Colonic mucosa (tissue), 4 donors: ENCODE data around the gene EIF2AK2. TPM values are rescaled to one million over a fixed set of nuclear protein-coding genes. Genes with fewer than 3 reads are reported as not detected.

ENCODE experiments used
- DNase-seq: peaks from one replicate; pipeline ENCODE4 v3.0.0-alpha.2; 2020
- H3K27ac ChIP-seq: fragments of 200-600 bp; one replicate; pipeline ENCODE4 v1.8.0; 2021
- H3K27me3 ChIP-seq: fragments of 200-600 bp; one replicate; pipeline ENCODE4 v1.8.0; 2021
- H3K36me3 ChIP-seq: fragments of 200-600 bp; one replicate; pipeline ENCODE4 v1.8.0; 2021
- H3K4me1 ChIP-seq: fragments of 200-600 bp; one replicate; pipeline ENCODE4 v1.8.0; 2021; ENCODE audit warnings: mild to moderate bottlenecking
- H3K4me3 ChIP-seq: fragments of 200-600 bp; one replicate; pipeline ENCODE4 v1.8.0; 2021
- H3K9ac ChIP-seq, 2 donors: one replicate each; pipeline ENCODE4 v1.7.0; 2013; ENCODE audit warnings: control low read depth in 2 of 2, low read depth in 2 of 2, low read length in 2 of 2
- H3K9me3 ChIP-seq: fragments of 200-600 bp; one replicate; pipeline ENCODE4 v1.8.0; 2021
- CTCF ChIP-seq: fragments of 200-600 bp; IDR thresholded peaks from one replicate; pipeline ENCODE4 v1.8.0; 2022; ENCODE audit warnings: antibody characterized with exemption, mild to moderate bottlenecking
- intact Hi-C: fragments of 100-400 bp; cut with DNase I; formaldehyde crosslinking; loops from one replicate; pipeline ENCODE4 v1.14.1; 2022
- total RNA-seq, 2 donors: library from RNA; stranded (reverse); fragmentation: NEBNext Ultra II Directional in 1 of 2; extraction: Animal tissue kit (Norgen Biotek cat#: 25700) in 1 of 2; gene quantifications; one replicate each; pipeline ENCODE4 v1.2.1, GENCODE V29; 2021
- donor health status: healthy.
- donor health status: DM: no; HTN: no; CAD: no.
- donor health status: DM: no; HTN: no; CAD: no.

EIF2AK2 gene
- total RNA-seq, 2 donors from 2014 or later = 35.4 to 37.3 TPM

GRCh38 chr2:37100054-37100453, 56.7 kb downstream of the EIF2AK2 start:
- TF ChIP-seq CTCF = no peak
- H3K4me1 ChIP-seq = no peaks in the 10 kb centered on the region

GRCh38 chr2:37098416-37099118, 58.2 kb downstream of the EIF2AK2 start:
- Histone ChIP-seq H3K9ac (no peak overlapping the region), H3K36me3 (no peaks in the 10 kb centered on the region), H3K27me3 (no peaks in the 10 kb centered on the region), H3K27ac (no peak overlapping the region), H3K4me3 (no peak overlapping the region), H3K9me3 (no peaks in the 10 kb centered on the region), H3K4me1 (no peaks in the 10 kb centered on the region)
- no peak for TF ChIP-seq CTCF
- intact Hi-C loops = no loop called here
- no peak for DNase-seq

More at GRCh38 chr2:37100054-37100453, 56.7 kb downstream of the EIF2AK2 start:
- no peak overlapping the region for H3K27ac ChIP-seq
- no peaks in the 10 kb centered on the region for H3K9me3 ChIP-seq
- intact Hi-C loops = no loop called here
- DNase-seq = no peak
- no peak overlapping the region for H3K4me3 ChIP-seq
- no peak overlapping the region for H3K9ac ChIP-seq
- no peaks in the 10 kb centered on the region for H3K27me3 ChIP-seq
- H3K36me3 ChIP-seq = no peaks in the 10 kb centered on the region

- Histone ChIP-seq H3K4me3 (no peak overlapping the region), H3K27ac (no peak overlapping the region), H3K27me3 (no peaks in the 10 kb centered on the region), H3K9ac (no peak overlapping the region), H3K4me1 (no peaks in the 10 kb centered on the region), H3K9me3 (no peaks in the 10 kb centered on the region), H3K36me3 (no peaks in the 10 kb centered on the region)
- TF ChIP-seq CTCF = no peak
- intact Hi-C loops = no loop called here
- no peak for DNase-seq
These were observed 60.2 kb downstream of the EIF2AK2 start for GRCh38 chr2:37096568-37096967.

- H3K9me3 ChIP-seq = no peaks in the 10 kb centered on the region
- H3K36me3 ChIP-seq = no peaks in the 10 kb centered on the region
- H3K4me1 ChIP-seq = no peaks in the 10 kb centered on the region
- intact Hi-C loops = no loop called here
- H3K9ac ChIP-seq = no peak overlapping the region
- no peak overlapping the region for H3K4me3 ChIP-seq
- H3K27ac ChIP-seq = no peak overlapping the region
- no peak for TF ChIP-seq CTCF
- no peaks in the 10 kb centered on the region for H3K27me3 ChIP-seq
- no peak for DNase-seq
These were observed 64.9 kb downstream of the EIF2AK2 start for GRCh38 chr2:37091873-37092272.

GRCh38 chr2:37090019-37090477, 66.7 kb downstream of the EIF2AK2 start:
- no peak for TF ChIP-seq CTCF
- H3K27ac ChIP-seq = no peak overlapping the region
- H3K4me3 ChIP-seq = no peak overlapping the region
- no peak overlapping the region for H3K9ac ChIP-seq
- H3K4me1 ChIP-seq = no peaks in the 10 kb centered on the region
- no peaks in the 10 kb centered on the region for H3K27me3 ChIP-seq
- no peak for DNase-seq
- no peaks in the 10 kb centered on the region for H3K36me3 ChIP-seq
- H3K9me3 ChIP-seq = no peaks in the 10 kb centered on the region
- intact Hi-C loops = no loop called here
